Heart right ventricle (tissue), 16 donors: ENCODE results near the gene SLC27A2. TPM values are rescaled to one million over a fixed set of nuclear protein-coding genes. Genes with fewer than 3 reads are reported as not detected.

Source experiments
- ATAC-seq, 8 donors: fragments of 200-7000 bp; cut with Tn5 transposase; one replicate each; pipeline ENCODE4 v1.9.1; 2020; ENCODE audit warnings: mild to moderate bottlenecking in 8 of 8, moderate library complexity in 8 of 8, moderate number of reproducible peaks in 1 of 8
- DNase-seq, 2 donors: peaks; one replicate each; pipeline ENCODE4 v3.0.0-alpha.2; 2020
- H3K27ac ChIP-seq, 10 donors: fragments of 200-600 bp; sonication (generic) in 2 of 10; one replicate each; pipeline versions ENCODE4 v1.5.0 to v1.8.0; 2020 to 2022; ENCODE audit warnings: mild to moderate bottlenecking in 3 of 10
- H3K27me3 ChIP-seq, 7 donors: fragments of 200-600 bp; one replicate each; pipeline ENCODE4 v1.8.0; 2021 to 2022; ENCODE audit warnings: mild to moderate bottlenecking in 2 of 7
- H3K36me3 ChIP-seq, 9 donors: fragments of 200-600 bp; sonication (generic) in 1 of 9; one replicate each; pipeline versions ENCODE4 v1.5.0 to v1.8.0; 2020 to 2022; ENCODE audit warnings: mild to moderate bottlenecking in 2 of 9
- H3K4me1 ChIP-seq, 9 donors: fragments of 200-600 bp; sonication (generic) in 1 of 9; one replicate each; pipeline versions ENCODE4 v1.5.0 to v1.8.0; 2020 to 2022; ENCODE audit warnings: mild to moderate bottlenecking in 4 of 9
- H3K4me3 ChIP-seq, 10 donors: fragments of 200-600 bp; sonication (generic) in 2 of 10; one replicate each; pipeline versions ENCODE4 v1.5.0 to v1.8.0; 2020 to 2022; ENCODE audit warnings: mild to moderate bottlenecking in 7 of 10, moderate library complexity in 2 of 10
- H3K9me3 ChIP-seq, 11 donors: fragments of 200-600 bp in 10 of 11; sonication (generic) in 2 of 11; one replicate each; pipeline versions ENCODE4 v1.5.0 to v1.8.0; 2013 to 2022; ENCODE audit warnings: mild to moderate bottlenecking in 2 of 11, control low read depth in 1 of 11, moderate library complexity in 1 of 11
- CTCF ChIP-seq, 9 donors: fragments of 200-600 bp; sonication (generic) in 2 of 9; IDR thresholded peaks; one replicate each; pipeline versions ENCODE4 v1.5.0 to v1.8.0; 2021 to 2022; ENCODE audit warnings: antibody characterized with exemption in 9 of 9, mild to moderate bottlenecking in 5 of 9, moderate library complexity in 1 of 9
- WGBS, 2 donors: extraction: QIAGEN DNeasy Blood & Tissue Kit; methylation state at CpG; one replicate each; pipeline ENCODE4 v1.1.7; 2013; ENCODE audit warnings: inconsistent platforms in 1 of 2; 5-methylcytosine and 5-hydroxymethylcytosine counted together
- intact Hi-C, 10 donors: fragments of 100-400 bp; cut with DNase I; formaldehyde crosslinking; loops; one replicate each; pipeline versions ENCODE4 v1.11.1 to v1.14.2; 2022
- polyA plus RNA-seq, 2 donors: library from polyadenylated mRNA; stranded (reverse); fragments of 200-250 nt; gene quantifications; one replicate each; pipeline ENCODE4 v1.2.3, GENCODE V29; 2013
- total RNA-seq, 10 donors: library from RNA; stranded (reverse); fragmentation: NEBNext Ultra II Directional in 3 of 10; extraction: Animal tissue kit (Norgen Biotek cat#: 25700) in 3 of 10; gene quantifications; one replicate each; pipeline versions ENCODE4 v1.2.1 to v1.2.4, GENCODE V29; 2021 to 2023
- donor health status: Arrhythmogenic right ventricular cardiomyopathy.
- donor health status: ischemic (EF 13 %, LVEDD 7.1; RV severe dilation, severe dysfunction).
- donor health status: healthy with polysubstance abuse.
- donor health status: DM: no; HTN: yes; CAD: no.
- donor health status: DM: no; HTN: no; CAD: no.
- donor health status: ischemic (EF 25% LVEDD 6.9; RV normal size, moderate dysfunction).
- donor health status: ischemic (EF 25% LVEDD 5.7; RV mildly dilated, moderate dysfunction).
- donor health status: healthy.
- donor health status: DM: yes; HTN: yes; CAD: no.
- donor health status: Ischemic cardiomyopathy.
- donor health status: ischemic (EF 35%, LVEDD 5.7; RV mildly dilated, moderate dysfunction).
- donor health status: nonischemic (EF 11% LVEDD 7.7; RV severe dilation, severe dysfunction).
- donor health status: DM: yes; HTN: yes; CAD: no.
- donor health status: PGD.
- donor health status: ischemic (EF 29% LVEDD 5.4; RV normal size, mild dysfunction).
- donor health status: nonischemic (EF 23%, LVEDD 6.1; RV moderate dilation, normal function).

Gene SLC27A2
- total and polyA plus RNA-seq, 12 donors: 0.32 TPM; not detected in 11

- no peaks in the 10 kb centered on the region for H3K9me3 ChIP-seq
- H3K4me1 ChIP-seq: peaks cover 0 to 14% (median 0%) of the 10 kb centered on the region in 9 donors
- no peak for DNase-seq
- ATAC-seq: no peak
- H3K27me3 ChIP-seq: no peaks in the 10 kb centered on the region
- no peak overlapping the region for H3K4me3 ChIP-seq
- no peak for TF ChIP-seq CTCF (IDR thresholded peaks at IDR 0.05)
- H3K36me3 ChIP-seq: no peaks in the 10 kb centered on the region
- 51 to 59% methylated on average over 3 of the region's 3 CpGs for WGBS, 2 donors
- intact Hi-C loops: loop anchor here (5.0 to 10.0 kb wide), 6 partner anchors 256 to 1786 kb away; partner anchors contain the start of gene FGF7 (in 1 of the 10)
- no peak overlapping the region for H3K27ac ChIP-seq
These were observed 41.0 kb upstream of the SLC27A2 start for GRCh38 chr15:50140983-50141382.

GRCh38 chr15:50141856-50142255 lies 40.1 kb upstream of the SLC27A2 start:
- Histone ChIP-seq H3K27me3 (no peaks in the 10 kb centered on the region), H3K9me3 (no peaks in the 10 kb centered on the region), H3K27ac (no peak overlapping the region), H3K36me3 (no peaks in the 10 kb centered on the region), H3K4me1 (peaks cover 0 to 14% (median 0%) of the 10 kb centered on the region in 9 donors), H3K4me3 (no peak overlapping the region)
- no peak for TF ChIP-seq CTCF (IDR thresholded peaks at IDR 0.05)
- intact Hi-C loops: loop anchor here (5.0 to 10.0 kb wide), 6 partner anchors 257 to 1787 kb away; partner anchors contain the start of gene FGF7 (in 1 of the 10)
- ATAC-seq: no peak
- DNase-seq: no peak
- 93 to 94% methylated on average over 5 of the region's 5 CpGs for WGBS, 2 donors

GRCh38 chr15:50143255-50143860 lies 38.6 kb upstream of the SLC27A2 start:
- WGBS, 2 donors: 94 to 98% methylated on average over 2 of the region's 2 CpGs
- intact Hi-C loops: loop anchor here (5.0 to 10.0 kb wide), 6 partner anchors 259 to 1789 kb away; partner anchors contain the start of gene FGF7 (in 1 of the 10)
- no peak for DNase-seq
- Histone ChIP-seq H3K4me1 (peaks cover 0 to 15% (median 0%) of the 10 kb centered on the region in 9 donors), H3K9me3 (no peaks in the 10 kb centered on the region), H3K27ac (no peak overlapping the region), H3K27me3 (no peaks in the 10 kb centered on the region), H3K4me3 (no peak overlapping the region), H3K36me3 (no peaks in the 10 kb centered on the region)
- no peak for TF ChIP-seq CTCF (IDR thresholded peaks at IDR 0.05)
- ATAC-seq: no peak

- peaks cover 0 to 15% (median 0%) of the 10 kb centered on the region in 9 donors for H3K4me1 ChIP-seq
- no peak for TF ChIP-seq CTCF (IDR thresholded peaks at IDR 0.05)
- no peaks in the 10 kb centered on the region for H3K9me3 ChIP-seq
- 70 to 73% methylated on average over 6 of the region's 6 CpGs for WGBS, 2 donors
- no peaks in the 10 kb centered on the region for H3K36me3 ChIP-seq
- no peaks in the 10 kb centered on the region for H3K27me3 ChIP-seq
- intact Hi-C loops: loop anchor here (2.0 to 10.0 kb wide), 8 partner anchors 260 to 1790 kb away; partner anchors contain the start of gene FGF7 (in 1 of the 10)
- ATAC-seq: no peak
- peak overlapping the region in 1 of 10 donors; percentile 15 for H3K27ac ChIP-seq
- H3K4me3 ChIP-seq: no peak overlapping the region
- DNase-seq: no peak
These were observed 37.5 kb upstream of the SLC27A2 start for GRCh38 chr15:50144341-50145120.
